ENCODE measurements around the gene CDADC1.

- TF ChIP-seq EZH2phosphoT487 (IDR thresholded peaks at IDR 0.05; ENCODE audit: insufficient read depth, low read depth): no peak
- TF ChIP-seq EZH2 (IDR thresholded peaks at IDR 0.05; ENCODE audit: insufficient read depth, poor library complexity, severe bottlenecking): no peak
These were observed 93.8 kb downstream of the CDADC1 start for GRCh38 chr13:49341517-49341916.

All from GM23248 (cell line).